SU-DHL-6 (cell line): ENCODE results near the gene FBXO2.

ENCODE experiments used
- CTCF ChIP-seq: fragments of 200-600 bp; sonication (generic); IDR thresholded peaks from one replicate; pipeline ENCODE4 v1.5.1; 2017; ENCODE audit warnings: antibody characterized with exemption, mild to moderate bottlenecking, low read length, moderate library complexity; ENCODE audit not compliant: insufficient read depth, poor library complexity, severe bottlenecking
- EZH2phosphoT487 ChIP-seq: fragments of 200-600 bp; sonication (generic), shearing (Covaris generic); conservative IDR thresholded peaks from 2 replicates; pipeline ENCODE4 v1.6.1; 2018; ENCODE audit warnings: mild to moderate bottlenecking, antibody characterized with exemption, low read length, moderate library complexity, mixed read lengths

GRCh38 chr1:11599891-11600576, 54.2 kb downstream of the FBXO2 start:
- TF ChIP-seq CTCF, result no peak
- TF ChIP-seq EZH2phosphoT487, result no peak
